ENCODE measurements around the gene PNPLA2. TPM values are rescaled to one million over a fixed set of nuclear protein-coding genes. Genes with fewer than 3 reads are reported as not detected.
A peak's percentile ranks its signal among the peaks of the same experiment; 100 is the strongest.

Gene PNPLA2
- total RNA-seq, 1 experiment from 2014 or later: 40.2 TPM

- H3K27ac ChIP-seq (ENCODE audit: low read length): peak overlapping the region; percentile 40
- H3K9me3 ChIP-seq (ENCODE audit: low read length): no peaks in the 10 kb centered on the region
- DNase-seq (no peak), ATAC-seq (peak; percentile 39)
- H3K27me3 ChIP-seq (ENCODE audit: low read length): no peaks in the 10 kb centered on the region
- H3F3A ChIP-seq (ENCODE audit: low read length, unreplicated experiment): no peaks in the 10 kb centered on the region
- H3K36me3 ChIP-seq (ENCODE audit: low read depth, low read length): peaks cover 9% of the 10 kb centered on the region; the same call in 1 of the 2 replicates
- H3K79me2 ChIP-seq (ENCODE audit: low read length): peaks cover 62% of the 10 kb centered on the region
- ChIA-PET CTCF (interaction anchor here (0.6 kb wide), 1 partner anchor 71 kb away, joined by 9 read pairs; the partner anchor contains the start of gene EPS8L2), POLR2A (ENCODE audit: unreplicated experiment) (interaction anchor here (0.7 kb wide), 1 partner anchor 81 kb away, joined by 16 read pairs; no protein-coding TSS in a partner anchor)
- no peak overlapping the region for H2AFZ ChIP-seq (ENCODE audit: low read length)
- BruUV-seq (replicated peaks): no TSS peak
- peaks cover 22% of the 10 kb centered on the region for H3K4me1 ChIP-seq (ENCODE audit: insufficient read depth, low read length)
- TF ChIP-seq EZH2phosphoT487 (IDR thresholded peaks at IDR 0.05; ENCODE audit: borderline replicate concordance, low read length) (no peak), CTCF (conservative IDR thresholded peaks at IDR 0.05; ENCODE audit: low read depth, low read length) (no peak)
- no peaks in the 10 kb centered on the region for H3K9me2 ChIP-seq (replicated peaks; ENCODE audit: low read length)
- H3K9ac ChIP-seq (ENCODE audit: low read length): peak overlapping the region; percentile 96
- intact Hi-C loops (cut with micrococcal nuclease): no loop called here
- H3K4me2 ChIP-seq (ENCODE audit: low read length): peak overlapping the region; percentile 98
- peak overlapping the region; percentile 95 for H3K4me3 ChIP-seq (ENCODE audit: low read length)
- H4K20me1 ChIP-seq (ENCODE audit: low read length): peaks cover 26% of the 10 kb centered on the region
These were observed 42.0 kb upstream of the PNPLA2 start for GRCh38 chr11:776561-777287.

- TF ChIP-seq EZH2phosphoT487 (IDR thresholded peaks at IDR 0.05; ENCODE audit: borderline replicate concordance, low read length) (no peak), CTCF (conservative IDR thresholded peaks at IDR 0.05; ENCODE audit: low read depth, low read length) (no peak), EZH2 (IDR thresholded peaks at IDR 0.05; ENCODE audit: low read length, unreplicated experiment) (no peak)
- ChIA-PET POLR2A (ENCODE audit: unreplicated experiment) (interaction anchor here (0.5 to 0.7 kb wide), 2 partner anchors 14 to 81 kb away, joined by 3 to 16 read pairs; no protein-coding TSS in a partner anchor), CTCF (interaction anchor here (0.6 kb wide), 1 partner anchor 72 kb away, joined by 9 read pairs; the partner anchor contains the start of gene EPS8L2)
- Histone ChIP-seq H4K20me1 (ENCODE audit: low read length) (peaks cover 26% of the 10 kb centered on the region), H3K9me3 (ENCODE audit: low read length) (no peaks in the 10 kb centered on the region), H3K36me3 (ENCODE audit: low read depth, low read length) (peaks cover 9% of the 10 kb centered on the region; the same call in 1 of the 2 replicates), H3K27me3 (ENCODE audit: low read length) (no peaks in the 10 kb centered on the region), H2AFZ (ENCODE audit: low read length) (peak within 1 kb of the TSS; percentile 78), H3K4me1 (ENCODE audit: insufficient read depth, low read length) (peaks cover 22% of the 10 kb centered on the region), H3K79me2 (ENCODE audit: low read length) (peaks cover 56% of the 10 kb centered on the region), H3K27ac (ENCODE audit: low read length) (peak within 1 kb of the TSS; percentile 40), H3K4me3 (ENCODE audit: low read length) (peak within 1 kb of the TSS; percentile 95), H3K4me2 (ENCODE audit: low read length) (peak within 1 kb of the TSS; percentile 98), H3K9ac (ENCODE audit: low read length) (peak within 1 kb of the TSS; percentile 96), H3K9me2 (replicated peaks; ENCODE audit: low read length) (no peaks in the 10 kb centered on the region), H3F3A (ENCODE audit: low read length, unreplicated experiment) (no peaks in the 10 kb centered on the region)
- peak; percentile 86 for DNase-seq
- TSS peak; percentile 37 for BruUV-seq (replicated peaks)
- intact Hi-C loops (cut with micrococcal nuclease): no loop called here
- ATAC-seq: peak; percentile 72
These were observed 41.1 kb upstream of the PNPLA2 start, which contains the start of gene GATD1 for GRCh38 chr11:777288-778255. Gene GATD1, minus strand, starts transcription at chr11:777487. Its CDS starts 25 bp downstream, at chr11:777462.

Data from PC-3 (cell line).